HEK293 (cell line): Measurements from ENCODE around the gene RAET1L.
"Not testable (repeated sequence)": the region's sequence is repeated elsewhere in the genome, so short reads cannot be mapped to it uniquely, and the experiment has no call there.

Experiments
- HOXA7 ChIP-seq: sonication (generic); formaldehyde crosslinking; IDR thresholded peaks from 2 replicates; pipeline ENCODE4 v1.8.1; 2022; ENCODE audit warnings: missing genetic modification reagents, borderline replicate concordance
- HOXC10 ChIP-seq: sonication (generic); formaldehyde crosslinking; IDR thresholded peaks from 2 replicates; pipeline ENCODE4 v1.8.1; 2023; ENCODE audit warnings: mild to moderate bottlenecking, missing genetic modification reagents
- ZBTB8A ChIP-seq: fragments of 450-650 bp; formaldehyde crosslinking; IDR thresholded peaks from 2 replicates; pipeline ENCODE4 v1.5.1; 2016; ENCODE audit warnings: missing biosample characterization, missing genetic modification characterization
- ZFP41 ChIP-seq: fragments of 450-650 bp; formaldehyde crosslinking; IDR thresholded peaks from 2 replicates; pipeline ENCODE4 v1.5.1; 2016; ENCODE audit warnings: missing biosample characterization, missing genetic modification characterization, borderline replicate concordance
- ZNF121 ChIP-seq: fragments of 450-650 bp; formaldehyde crosslinking; IDR thresholded peaks from 2 replicates; pipeline ENCODE4 v1.5.1; 2016; ENCODE audit warnings: missing biosample characterization, missing genetic modification characterization
- ZNF248 ChIP-seq: fragments of 450-650 bp; formaldehyde crosslinking; IDR thresholded peaks from 2 replicates; pipeline ENCODE4 v1.5.1; 2017; ENCODE audit warnings: missing biosample characterization, missing genetic modification characterization
- ZNF416 ChIP-seq: fragments of 450-650 bp; formaldehyde crosslinking; IDR thresholded peaks from 2 replicates; pipeline ENCODE4 v1.5.1; 2016; ENCODE audit warnings: missing biosample characterization, missing genetic modification characterization
- TF ChIP-seq, protein P1 (sequence below): fragments of 450-650 bp; formaldehyde crosslinking; IDR thresholded peaks from 2 replicates; pipeline ENCODE4 v1.5.1; 2016; ENCODE audit warnings: missing biosample characterization, missing genetic modification characterization
- TF ChIP-seq, protein P2 (sequence below): fragments of 450-650 bp; formaldehyde crosslinking; IDR thresholded peaks from 2 replicates; pipeline ENCODE4 v1.5.1; 2016; ENCODE audit warnings: missing biosample characterization, missing genetic modification characterization

DNA sequence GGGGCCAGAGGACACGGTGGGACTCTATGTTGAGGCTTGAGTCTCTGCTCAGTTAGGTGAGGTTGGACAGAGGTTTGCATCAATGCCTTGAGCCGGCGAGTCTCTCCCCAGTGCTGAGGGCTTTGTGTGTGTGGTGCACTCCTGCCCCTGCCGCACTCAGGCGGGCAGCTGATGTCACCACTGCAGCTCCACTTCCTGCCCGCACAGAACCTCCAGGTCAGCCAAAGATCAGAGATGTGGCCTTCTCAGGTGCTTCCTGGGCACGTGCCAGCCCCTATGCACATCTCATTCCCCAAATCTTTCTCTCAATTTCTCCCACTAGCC lies 33.9 kb downstream of the RAET1L start:
- TF ChIP-seq, protein P1, sequence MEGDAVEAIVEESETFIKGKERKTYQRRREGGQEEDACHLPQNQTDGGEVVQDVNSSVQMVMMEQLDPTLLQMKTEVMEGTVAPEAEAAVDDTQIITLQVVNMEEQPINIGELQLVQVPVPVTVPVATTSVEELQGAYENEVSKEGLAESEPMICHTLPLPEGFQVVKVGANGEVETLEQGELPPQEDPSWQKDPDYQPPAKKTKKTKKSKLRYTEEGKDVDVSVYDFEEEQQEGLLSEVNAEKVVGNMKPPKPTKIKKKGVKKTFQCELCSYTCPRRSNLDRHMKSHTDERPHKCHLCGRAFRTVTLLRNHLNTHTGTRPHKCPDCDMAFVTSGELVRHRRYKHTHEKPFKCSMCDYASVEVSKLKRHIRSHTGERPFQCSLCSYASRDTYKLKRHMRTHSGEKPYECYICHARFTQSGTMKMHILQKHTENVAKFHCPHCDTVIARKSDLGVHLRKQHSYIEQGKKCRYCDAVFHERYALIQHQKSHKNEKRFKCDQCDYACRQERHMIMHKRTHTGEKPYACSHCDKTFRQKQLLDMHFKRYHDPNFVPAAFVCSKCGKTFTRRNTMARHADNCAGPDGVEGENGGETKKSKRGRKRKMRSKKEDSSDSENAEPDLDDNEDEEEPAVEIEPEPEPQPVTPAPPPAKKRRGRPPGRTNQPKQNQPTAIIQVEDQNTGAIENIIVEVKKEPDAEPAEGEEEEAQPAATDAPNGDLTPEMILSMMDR (tag by site-specific recombination) = not testable (repeated sequence)
- TF ChIP-seq, protein P2, sequence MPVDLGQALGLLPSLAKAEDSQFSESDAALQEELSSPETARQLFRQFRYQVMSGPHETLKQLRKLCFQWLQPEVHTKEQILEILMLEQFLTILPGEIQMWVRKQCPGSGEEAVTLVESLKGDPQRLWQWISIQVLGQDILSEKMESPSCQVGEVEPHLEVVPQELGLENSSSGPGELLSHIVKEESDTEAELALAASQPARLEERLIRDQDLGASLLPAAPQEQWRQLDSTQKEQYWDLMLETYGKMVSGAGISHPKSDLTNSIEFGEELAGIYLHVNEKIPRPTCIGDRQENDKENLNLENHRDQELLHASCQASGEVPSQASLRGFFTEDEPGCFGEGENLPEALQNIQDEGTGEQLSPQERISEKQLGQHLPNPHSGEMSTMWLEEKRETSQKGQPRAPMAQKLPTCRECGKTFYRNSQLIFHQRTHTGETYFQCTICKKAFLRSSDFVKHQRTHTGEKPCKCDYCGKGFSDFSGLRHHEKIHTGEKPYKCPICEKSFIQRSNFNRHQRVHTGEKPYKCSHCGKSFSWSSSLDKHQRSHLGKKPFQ (tag by site-specific recombination) = not testable (repeated sequence)
- not testable (repeated sequence) for TF ChIP-seq ZBTB8A (tag by site-specific recombination); ZNF121 (tag by site-specific recombination); ZNF416; ZNF248 (tag by site-specific recombination); HOXC10 (CRISPR knock-in tag); HOXA7 (CRISPR knock-in tag); ZFP41 (tag by site-specific recombination)
